ENCODE data around the gene MAPKAPK3.

The MAPKAPK3 gene

DNA sequence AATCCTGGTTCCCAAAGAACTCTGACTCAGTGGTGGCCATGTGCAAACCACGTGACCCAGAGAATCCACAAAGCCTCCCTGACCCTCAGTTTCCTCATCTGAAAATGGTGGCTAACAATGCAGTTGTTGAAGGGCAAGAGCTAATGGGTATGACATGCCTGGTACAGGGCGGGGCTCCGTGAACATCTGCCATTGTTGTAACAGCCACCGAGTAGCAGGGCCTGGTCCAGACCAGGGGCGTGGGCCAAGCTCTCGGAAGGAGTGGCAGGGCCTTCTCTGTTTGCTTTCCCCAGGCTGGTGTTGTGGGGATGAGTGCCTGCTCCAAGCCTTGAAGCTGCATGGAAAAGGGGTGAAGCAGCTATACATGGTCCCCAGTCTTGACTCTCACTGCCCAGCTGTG lies 13.4 kb downstream of the MAPKAPK3 start:
- H3K4me3 ChIP-seq (replicated peaks; ENCODE audit: low read depth, low read length), result no peak overlapping the region

DNA sequence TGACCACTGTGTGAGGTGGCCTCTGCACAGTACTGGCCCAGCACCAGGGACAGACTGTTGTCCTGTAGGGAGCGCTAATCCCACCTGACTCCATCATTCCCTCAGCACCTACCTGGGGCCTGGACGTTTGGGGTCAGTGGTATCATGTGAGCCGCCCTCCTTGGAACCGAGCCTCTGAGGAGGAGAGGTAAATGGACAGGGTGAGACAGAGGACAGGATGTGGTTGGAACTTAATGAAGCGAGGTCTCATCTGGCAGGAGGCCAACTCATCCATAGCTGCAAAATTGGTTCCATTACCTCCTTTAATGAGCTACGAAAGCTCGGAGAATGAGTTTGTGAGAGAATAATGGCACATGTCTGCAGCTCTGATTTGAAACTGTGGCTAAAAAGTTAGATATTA lies 13.9 kb downstream of the MAPKAPK3 start:
- DNase-seq (ENCODE audit: low read depth), result no peak
- H3K4me3 ChIP-seq (replicated peaks; ENCODE audit: low read depth, low read length), result no peak overlapping the region
- TF ChIP-seq, protein P1, sequence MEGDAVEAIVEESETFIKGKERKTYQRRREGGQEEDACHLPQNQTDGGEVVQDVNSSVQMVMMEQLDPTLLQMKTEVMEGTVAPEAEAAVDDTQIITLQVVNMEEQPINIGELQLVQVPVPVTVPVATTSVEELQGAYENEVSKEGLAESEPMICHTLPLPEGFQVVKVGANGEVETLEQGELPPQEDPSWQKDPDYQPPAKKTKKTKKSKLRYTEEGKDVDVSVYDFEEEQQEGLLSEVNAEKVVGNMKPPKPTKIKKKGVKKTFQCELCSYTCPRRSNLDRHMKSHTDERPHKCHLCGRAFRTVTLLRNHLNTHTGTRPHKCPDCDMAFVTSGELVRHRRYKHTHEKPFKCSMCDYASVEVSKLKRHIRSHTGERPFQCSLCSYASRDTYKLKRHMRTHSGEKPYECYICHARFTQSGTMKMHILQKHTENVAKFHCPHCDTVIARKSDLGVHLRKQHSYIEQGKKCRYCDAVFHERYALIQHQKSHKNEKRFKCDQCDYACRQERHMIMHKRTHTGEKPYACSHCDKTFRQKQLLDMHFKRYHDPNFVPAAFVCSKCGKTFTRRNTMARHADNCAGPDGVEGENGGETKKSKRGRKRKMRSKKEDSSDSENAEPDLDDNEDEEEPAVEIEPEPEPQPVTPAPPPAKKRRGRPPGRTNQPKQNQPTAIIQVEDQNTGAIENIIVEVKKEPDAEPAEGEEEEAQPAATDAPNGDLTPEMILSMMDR (IDR thresholded peaks at IDR 0.05; ENCODE audit: low read length, missing control alignments), result no peak

More for the DNA sequence above, 13.4 kb downstream of the MAPKAPK3 start:
- TF ChIP-seq, protein P1 (IDR thresholded peaks at IDR 0.05; ENCODE audit: low read length, missing control alignments), result no peak
- no peak for DNase-seq (ENCODE audit: low read depth)

DNA sequence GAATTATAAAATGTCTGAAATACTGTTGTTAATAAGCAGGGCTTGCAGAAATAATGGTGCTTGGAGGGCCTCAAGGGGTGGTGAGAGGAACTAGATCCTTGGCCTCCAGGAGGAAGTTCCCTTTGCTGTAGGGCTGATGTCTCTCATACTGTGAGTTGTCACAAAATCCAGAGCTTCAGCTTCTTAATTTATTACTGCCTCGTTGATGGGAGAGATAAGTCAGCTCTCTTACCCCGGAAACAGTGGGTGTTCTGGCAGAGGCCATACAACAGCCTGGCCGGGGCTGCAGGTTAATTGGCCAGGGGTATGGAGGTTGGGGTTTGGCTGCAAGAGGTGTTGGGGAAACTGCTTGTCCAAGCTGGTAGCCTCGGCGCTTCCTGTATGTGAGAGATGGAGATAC lies 15.5 kb downstream of the MAPKAPK3 start:
- DNase-seq (ENCODE audit: low read depth), result no peak
- TF ChIP-seq, protein P1 (IDR thresholded peaks at IDR 0.05; ENCODE audit: low read length, missing control alignments), result no peak
- no peak overlapping the region for H3K4me3 ChIP-seq (replicated peaks; ENCODE audit: low read depth, low read length)

DNA sequence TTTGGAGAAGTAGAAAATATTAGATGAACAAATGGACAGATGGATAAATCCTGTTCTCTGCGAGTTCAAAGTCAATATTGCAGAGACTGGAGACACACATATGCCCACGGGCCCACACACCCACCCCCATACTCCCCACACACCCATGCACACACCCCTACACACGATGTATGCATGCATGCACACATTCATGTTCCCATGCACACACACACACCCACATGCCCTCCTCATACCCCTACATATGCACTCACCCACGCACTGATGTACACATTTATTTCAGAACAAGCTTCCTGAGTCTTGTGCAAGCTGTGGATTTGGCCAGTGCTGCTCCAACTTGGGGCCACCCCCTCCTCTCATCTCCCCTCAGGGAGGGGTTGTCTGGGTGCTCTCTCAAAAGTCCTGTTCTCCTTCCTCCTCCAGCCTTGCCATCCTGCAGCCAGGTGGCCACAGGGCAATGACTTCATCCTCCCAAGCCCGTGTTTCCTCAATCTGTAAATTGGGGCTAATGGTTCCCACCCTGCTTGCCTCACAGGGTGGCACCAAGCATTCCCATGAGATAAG lies 16.4 kb downstream of the MAPKAPK3 start:
- H3K4me3 ChIP-seq (replicated peaks; ENCODE audit: low read depth, low read length), result no peak overlapping the region
- no peak for DNase-seq (ENCODE audit: low read depth)
- TF ChIP-seq, protein P1 (IDR thresholded peaks at IDR 0.05; ENCODE audit: low read length, missing control alignments), result no peak

DNA sequence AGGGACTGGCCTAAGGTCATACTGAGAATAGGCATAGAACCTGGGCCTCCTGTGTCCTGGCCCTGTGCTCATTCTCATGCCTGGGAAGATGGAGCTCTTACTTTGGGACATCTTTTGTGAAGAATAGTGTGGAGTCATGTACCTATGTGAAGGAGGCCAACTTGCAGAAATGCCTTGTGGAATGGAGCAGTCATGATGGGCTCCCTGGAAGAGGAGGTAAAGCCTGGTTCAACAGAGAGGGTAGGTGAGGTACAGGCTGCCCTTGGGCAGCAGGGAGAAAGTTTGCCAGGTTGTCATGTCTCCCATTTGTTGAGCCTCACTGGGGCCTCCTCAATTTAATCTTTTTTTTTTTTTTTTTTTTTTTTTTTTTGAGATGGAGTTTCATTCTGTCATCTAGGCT lies 18.1 kb downstream of the MAPKAPK3 start:
- no peak overlapping the region for H3K4me3 ChIP-seq (replicated peaks; ENCODE audit: low read depth, low read length)
- TF ChIP-seq, protein P1 (IDR thresholded peaks at IDR 0.05; ENCODE audit: low read length, missing control alignments), result no peak
- DNase-seq (ENCODE audit: low read depth), result no peak

DNA sequence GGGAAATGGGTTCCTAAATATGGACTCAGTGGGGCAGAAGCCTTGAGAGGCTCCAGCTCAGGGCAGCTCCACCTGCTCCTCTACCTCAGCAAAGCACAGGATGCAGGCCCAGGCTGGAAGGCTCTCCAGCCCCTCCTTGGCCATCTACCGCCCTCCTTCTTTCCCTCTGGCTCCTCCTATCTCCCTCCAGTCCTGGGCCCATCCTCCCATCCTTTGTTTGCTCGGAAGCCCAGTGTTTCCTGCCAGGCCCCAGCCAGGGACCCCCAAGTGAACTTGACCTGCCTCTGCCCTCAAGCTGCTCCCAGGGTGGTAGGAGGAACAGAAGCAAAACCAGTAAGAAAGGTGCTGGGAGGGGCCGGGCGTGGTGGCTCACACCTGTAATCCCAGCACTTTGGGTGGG lies 20.1 kb downstream of the MAPKAPK3 start:
- TF ChIP-seq, protein P1 (IDR thresholded peaks at IDR 0.05; ENCODE audit: low read length, missing control alignments), result no peak
- DNase-seq (ENCODE audit: low read depth), result no peak
- no peak overlapping the region for H3K4me3 ChIP-seq (replicated peaks; ENCODE audit: low read depth, low read length)

DNA sequence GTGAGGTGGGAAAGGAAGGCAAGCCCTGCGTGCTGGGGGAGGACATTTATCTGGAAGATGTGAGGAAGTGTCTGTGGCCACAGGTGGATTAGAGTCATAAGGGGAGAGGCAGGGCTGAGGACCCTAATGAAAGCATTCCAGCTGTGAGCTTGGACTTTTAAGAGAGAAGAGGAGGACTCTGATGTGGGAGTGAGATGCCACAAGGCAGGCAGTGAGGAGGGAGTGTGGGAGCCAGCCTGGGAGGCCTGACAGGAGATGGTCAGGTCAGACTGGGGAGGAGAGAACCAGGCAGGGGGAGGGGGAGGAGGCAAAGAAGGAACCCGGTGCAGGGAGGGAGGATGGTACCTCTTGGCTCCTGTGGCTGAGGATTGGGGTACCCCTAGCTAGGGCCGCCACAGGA lies 21.0 kb downstream of the MAPKAPK3 start:
- H3K4me3 ChIP-seq (replicated peaks; ENCODE audit: low read depth, low read length), result no peak overlapping the region
- TF ChIP-seq, protein P1 (IDR thresholded peaks at IDR 0.05; ENCODE audit: low read length, missing control alignments), result no peak
- no peak for DNase-seq (ENCODE audit: low read depth)

Measured in fibroblast of pulmonary artery (primary cell).